IPS-11a (cell line): ENCODE measurements around the gene MYL12A.
"Not testable (repeated sequence)": the region's sequence is repeated elsewhere in the genome, so short reads cannot be mapped to it uniquely, and the experiment has no call there.

ENCODE experiments used
- H3K4me3 ChIP-seq: one replicate; pipeline ENCODE4 v1.5.1; 2013; ENCODE audit warnings: low read depth, low read length, control low read depth

Gene MYL12A

DNA sequence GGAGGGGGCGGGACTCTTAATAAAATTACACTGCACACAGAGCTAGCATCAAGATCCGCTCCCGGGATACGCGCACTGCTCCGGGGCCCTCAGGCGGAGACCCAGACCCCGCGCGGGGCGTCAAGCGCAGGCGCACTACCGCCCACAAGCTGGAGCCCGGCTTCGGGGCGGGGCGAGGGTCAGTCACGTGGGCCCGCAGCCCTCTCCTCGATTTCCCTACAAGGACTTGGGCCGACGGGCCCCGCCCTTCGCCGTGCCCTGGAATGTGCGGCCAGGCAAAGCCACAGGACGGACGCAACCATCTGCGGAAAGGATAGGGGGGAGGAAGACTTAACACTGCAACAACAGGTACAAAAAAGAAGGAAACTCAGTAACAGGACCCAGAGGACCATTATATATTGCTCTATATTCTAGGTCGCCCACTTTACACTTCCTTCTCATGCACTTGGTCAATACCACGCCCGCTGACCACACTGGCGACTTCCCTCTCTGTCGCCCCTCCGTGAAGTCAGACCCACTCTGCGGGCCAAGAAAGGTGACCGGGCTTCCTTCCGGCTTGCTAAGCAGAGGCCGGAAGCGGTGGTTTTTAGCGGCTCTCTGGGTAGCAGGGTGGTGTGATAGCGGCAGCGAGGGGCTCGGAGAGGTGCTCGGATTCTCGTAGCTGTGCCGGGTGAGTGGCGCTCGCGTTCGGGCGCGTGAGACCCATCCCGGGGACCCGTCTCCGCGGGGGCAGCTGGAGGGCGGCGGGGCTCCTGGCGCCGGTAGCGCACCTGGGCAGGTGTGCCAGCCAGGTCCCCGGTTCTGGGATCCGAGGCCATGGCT, at the start of gene MYL12A:
TSS of gene MYL12A (plus strand) at position 562 of the 822 bp plus-strand sequence. CDS start 5,447 bp downstream, outside the sequence.
- peak within 1 kb of the TSS; percentile 80 for H3K4me3 ChIP-seq

DNA sequence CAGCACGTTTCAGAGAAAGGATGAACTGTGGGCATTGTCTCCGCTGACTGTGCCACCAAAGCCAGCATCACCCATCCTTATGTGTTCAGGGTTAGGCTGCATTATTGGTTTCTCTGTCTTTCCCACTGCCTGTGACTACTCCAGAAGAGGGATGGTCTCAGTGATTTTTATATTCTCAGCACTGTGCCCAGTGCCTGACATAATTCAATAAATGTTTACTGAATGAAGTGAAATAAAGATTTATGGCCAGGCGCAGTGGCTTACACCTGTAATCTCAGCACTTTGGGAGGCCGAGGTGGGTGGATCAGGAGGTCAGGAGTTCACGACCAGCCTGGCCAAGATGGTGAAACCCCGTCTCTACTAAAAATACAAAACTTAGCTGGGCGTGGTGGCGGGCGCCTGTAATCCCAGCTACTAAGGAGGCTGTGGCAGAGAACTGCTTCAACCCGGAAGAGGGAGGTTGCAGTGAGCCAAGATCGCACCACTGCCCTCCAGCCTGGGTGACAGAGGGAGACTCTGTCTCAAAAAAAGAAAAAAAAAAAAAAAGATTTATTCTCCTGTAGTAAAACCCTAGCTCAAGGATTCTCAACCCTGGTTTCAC, 49.2 kb upstream of the MYL12A start:
- H3K4me3 ChIP-seq: not testable (repeated sequence)

DNA sequence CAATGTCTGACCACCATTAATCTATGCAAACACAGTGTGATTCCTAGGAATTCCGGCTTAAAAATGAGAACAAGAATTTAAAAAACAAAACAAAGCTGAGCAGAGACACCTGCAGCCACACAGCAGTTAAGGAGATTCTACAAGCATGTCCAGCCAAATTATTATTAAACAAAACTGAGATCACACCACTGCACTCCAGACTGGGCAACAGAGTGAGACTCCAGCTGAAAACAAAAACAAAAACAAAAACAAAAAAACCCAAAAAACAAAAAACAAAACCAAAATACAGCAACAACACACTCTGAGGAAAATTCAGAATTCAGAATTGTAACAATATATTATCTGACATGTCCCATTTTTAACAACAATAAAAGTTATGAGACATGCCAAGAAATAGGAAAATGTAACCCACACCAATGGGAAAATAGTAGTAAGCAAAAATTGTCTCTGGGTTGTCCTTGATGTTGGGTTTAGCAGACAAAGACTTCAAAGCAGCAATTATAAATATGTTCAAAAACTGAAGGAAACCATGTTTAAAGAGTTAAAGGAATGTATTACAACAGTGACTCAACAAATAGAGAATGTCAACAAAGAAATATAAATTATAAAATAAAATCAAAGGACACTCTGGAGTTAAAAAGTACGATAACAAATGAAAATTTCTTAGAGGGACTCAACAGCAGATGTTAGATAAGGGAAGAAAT, 47.5 kb upstream of the MYL12A start:
- H3K4me3 ChIP-seq: no peak overlapping the region

DNA sequence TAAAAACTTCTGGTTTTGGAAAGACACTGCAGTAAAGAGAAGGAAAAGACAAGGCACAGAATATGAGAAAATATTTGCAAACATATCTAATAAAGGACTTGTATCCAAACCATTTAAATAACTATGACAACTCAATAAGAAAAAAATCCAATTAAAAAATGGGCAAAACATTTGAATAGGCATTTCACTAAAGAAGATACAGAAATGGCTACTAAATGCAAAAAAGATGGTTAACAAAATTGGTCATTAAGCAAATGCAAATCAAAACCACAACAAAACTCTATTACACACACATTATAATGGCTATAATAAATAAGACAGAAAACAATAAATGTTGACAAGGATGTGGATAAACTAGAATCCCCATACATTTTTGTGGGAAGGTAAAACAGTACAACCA, 42.4 kb upstream of the MYL12A start:
- H3K4me3 ChIP-seq: no peak overlapping the region

DNA sequence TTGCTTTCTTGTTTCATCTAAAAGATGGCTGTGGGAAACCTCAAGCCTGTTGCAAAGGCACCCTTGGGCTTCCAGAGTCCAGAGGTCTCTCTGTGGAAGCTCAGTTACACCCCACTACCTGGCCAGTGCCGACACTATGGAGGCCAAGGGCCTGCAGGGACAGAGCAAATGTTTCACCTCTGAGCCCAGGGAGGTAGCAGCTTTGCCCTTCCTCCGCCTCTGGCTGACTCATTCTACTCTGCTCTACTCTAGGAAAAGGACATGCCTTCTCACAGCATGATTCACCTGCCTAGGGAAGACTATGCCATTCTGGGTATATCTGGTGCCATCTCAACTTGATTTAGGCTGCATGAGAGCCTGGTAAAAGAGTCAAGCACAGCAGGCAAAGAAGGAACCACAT, 40.0 kb upstream of the MYL12A start:
- no peak overlapping the region for H3K4me3 ChIP-seq

DNA sequence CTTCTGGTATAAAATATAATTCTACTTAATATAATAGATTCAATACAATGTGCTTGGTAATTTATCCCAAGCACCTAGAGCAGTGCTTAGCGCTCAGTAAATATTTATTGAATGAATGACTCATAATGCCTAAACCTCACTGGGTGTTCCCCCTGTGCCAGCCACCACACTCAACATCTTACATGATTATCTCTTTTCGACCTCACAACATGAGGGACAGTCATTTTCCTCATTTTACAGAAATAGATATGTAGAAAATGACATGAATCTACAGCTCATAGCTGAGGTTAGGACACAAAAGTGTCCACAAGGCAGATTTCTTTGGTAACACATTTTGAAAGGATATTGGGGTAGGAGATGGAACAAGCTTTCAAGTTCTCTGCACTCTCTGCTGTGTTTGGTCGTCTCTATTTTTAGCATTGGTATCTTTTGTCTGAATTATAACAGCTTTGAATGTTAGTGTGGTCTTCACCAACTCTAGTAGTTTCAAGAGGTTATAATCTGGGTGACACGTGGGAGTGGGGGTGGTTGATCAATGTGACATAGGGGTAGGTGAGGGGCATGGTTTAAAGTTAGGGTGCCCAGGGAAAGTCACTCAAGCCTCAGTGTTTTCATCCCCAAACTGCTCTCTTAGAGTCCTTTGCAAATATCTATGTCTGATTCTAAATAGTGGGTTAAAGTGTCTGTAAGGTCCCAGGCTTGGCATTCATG, 37.6 kb upstream of the MYL12A start:
- no peak overlapping the region for H3K4me3 ChIP-seq

DNA sequence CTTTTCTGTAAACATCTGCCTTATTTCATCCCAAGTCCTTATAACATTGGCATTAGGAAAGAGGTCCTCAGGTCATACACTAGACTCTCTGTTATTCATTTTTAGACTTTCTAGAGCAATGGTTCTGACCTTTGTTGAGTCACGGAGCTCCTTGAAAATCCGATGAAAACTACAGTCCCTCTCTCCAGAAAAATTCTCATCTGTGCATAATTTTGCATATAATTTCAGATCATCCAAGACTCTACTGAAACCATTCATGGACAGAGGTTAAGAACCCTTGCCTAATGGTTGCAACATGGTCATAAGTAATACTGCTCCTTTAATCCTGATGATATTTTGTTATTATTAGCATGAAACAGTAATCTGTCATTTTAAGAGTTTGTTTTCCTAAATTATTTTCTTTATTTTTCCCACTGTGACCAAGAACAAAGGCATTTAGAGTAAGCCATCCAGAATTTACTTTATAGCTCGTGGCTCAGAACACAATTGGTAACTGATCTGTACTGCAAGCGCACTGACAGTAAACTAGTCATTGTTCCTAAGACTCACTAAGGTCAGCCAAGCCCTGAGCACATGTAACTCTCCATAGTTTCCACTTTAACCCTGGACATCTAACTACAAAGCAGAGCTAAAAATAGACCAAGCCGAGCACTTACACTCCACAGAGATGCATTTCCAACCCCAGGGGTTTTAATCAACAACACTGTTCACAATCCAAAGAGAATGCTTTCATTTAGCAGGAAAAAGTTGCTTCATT, 36.2 kb upstream of the MYL12A start:
- no peak overlapping the region for H3K4me3 ChIP-seq

DNA sequence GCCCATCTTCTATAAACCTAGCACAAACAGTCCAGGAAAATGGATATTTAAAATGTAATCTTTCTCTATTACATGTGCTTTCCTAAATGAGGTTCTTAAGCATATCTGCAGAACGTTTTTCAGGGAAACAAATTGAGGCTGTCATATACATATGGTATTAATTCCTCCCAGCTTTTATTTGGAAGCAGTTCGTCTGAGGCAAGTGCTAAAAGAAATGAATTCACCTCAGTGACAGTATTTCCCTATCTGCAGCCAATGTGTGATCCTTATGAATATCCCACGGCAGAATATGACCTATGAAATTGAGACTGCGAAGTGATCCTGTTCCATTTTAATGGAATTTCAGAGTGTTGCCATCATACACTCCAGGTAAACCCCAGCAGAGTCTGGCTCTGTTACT, 34.9 kb upstream of the MYL12A start:
- no peak overlapping the region for H3K4me3 ChIP-seq

DNA sequence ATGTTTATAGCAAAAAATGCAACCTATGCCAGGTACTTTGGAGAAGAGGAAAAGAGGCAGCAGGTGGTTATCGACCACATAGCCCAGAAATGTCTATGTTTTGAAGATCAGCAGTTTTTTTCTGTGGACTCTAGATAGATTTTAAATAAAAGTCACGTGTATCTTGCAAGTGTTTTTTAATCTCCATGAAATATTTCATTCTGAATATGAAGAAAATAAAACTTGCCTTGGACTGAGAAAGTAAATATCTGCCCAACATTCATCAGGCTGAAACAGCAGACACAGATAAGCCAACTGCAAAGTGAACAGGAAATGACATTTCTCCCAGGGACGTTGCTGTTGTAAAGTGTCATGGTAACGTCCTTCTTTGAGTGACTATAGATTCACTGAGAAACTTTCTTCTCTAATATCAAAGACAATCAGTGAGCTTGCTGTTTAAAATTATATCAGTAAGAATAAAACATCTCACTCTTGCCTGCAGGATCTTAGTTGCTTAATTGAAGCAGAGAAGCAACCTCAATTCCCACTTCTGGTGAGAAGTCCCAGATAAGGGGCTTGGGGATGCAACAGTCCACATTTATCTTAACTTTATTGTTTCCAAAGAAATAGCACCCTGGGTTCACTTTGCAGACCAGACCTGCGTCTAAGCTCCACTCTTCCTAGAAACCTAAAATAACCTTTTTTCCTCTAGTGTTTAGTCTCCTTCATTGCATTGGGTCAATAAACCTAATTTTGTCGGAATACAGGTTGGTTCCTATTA, 34.1 kb upstream of the MYL12A start:
- no peak overlapping the region for H3K4me3 ChIP-seq

DNA sequence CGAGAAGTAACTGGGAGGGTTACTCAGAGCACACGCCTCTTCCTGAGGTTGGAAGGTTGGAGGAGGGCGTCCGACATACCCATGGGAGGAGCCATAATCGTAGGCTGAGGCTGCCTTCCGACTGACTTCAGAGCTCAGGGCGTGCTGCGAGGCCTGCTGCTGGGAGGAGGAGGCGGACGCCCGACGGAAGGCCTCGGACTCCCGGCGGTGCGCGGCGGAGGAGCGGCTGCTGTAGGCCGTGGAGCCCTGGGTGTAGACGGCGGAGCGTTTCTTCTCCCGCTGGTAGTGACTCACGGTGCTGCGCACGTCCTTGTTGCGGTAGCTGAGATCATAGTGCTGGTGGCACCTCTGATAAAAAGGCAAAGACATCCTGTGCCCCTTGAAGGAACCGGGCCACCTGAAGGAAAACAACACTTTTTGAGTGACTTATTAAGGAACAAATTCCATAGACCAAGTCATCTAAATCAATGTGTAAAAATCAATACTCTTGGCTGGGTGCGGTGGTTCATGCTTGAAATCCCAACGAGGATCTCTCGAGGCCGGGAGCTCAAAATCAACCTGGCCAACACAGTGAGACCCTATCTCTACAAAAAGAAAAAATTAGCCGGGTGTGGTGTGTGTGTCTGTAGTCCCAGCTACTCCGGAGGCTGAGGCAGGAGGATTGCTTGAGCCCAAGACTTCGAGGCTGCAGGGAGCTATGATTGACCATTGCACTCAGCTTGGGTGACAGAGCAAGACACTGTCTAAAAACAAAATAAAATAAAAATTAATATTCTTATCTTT, 32.6 kb upstream of the MYL12A start:
- H3K4me3 ChIP-seq: no peak overlapping the region

DNA sequence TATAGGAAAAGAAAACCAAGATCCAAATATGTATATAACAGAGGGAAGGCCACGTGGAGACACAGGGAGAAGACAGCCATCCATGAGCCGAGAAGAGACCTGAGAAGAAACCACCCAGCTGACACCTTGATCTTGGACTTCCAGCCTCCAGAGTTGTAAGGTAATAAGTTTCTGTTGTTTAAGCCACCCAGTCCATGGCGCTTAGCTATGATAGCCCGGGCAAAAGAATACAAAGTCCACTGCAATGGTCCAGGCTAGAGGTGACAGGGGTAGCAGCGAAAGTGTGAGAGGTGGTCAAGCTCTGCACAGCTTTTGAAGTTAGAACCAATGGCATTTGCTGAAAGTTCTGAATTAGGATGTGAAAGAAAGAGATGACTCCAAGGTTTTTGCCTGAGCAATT, 30.6 kb upstream of the MYL12A start:
- H3K4me3 ChIP-seq: no peak overlapping the region

DNA sequence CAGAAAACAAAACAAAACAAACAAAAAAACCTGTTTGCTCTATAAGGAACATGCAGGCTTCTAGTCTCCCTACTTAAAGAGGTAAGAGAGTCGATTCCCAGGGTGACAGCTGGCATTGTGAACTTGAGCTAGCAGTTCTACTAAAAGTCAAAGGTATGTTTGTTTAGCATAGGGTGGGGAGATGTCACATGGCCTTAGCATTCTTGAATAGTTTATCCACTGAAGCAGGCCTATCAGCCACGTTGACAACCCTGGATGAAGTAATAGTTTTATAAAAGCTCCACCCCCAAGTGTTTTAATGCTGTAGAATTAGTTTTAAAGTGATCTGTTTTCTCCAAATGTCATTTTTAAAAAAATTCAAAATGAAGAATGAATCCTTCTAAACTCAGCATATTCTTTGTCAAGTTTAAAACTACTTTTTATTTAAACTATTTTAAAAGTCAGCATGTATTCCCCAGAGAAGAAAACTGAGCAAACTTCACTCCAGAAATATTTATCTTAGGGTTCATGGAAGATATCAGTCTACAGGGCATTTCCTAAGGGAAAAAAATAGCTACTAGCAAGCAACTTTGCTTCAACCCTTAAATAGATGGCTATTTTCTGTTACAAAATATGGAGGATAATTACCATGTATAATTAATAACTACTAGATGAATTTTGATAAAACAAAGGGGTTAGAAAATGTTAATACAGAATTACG, 29.5 kb upstream of the MYL12A start:
- H3K4me3 ChIP-seq: no peak overlapping the region

DNA sequence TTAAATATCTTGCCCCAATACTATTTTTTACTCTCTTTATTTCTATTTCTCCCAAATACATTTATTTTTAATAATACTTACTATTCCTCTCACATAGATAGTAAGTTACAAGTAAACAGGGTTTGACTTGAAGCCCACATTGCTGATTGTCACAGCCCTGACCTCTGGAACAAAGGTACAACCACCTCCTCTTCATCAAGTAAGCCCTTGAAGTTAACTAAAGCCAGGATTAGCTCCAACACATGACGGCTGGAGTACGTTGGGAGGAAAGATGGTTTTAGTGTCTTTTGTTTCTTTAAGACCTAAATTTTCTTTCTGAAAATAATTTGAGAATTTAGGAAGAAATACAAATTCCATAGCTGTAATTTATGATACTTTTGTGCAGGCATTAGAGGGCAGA, 28.8 kb upstream of the MYL12A start:
- no peak overlapping the region for H3K4me3 ChIP-seq

DNA sequence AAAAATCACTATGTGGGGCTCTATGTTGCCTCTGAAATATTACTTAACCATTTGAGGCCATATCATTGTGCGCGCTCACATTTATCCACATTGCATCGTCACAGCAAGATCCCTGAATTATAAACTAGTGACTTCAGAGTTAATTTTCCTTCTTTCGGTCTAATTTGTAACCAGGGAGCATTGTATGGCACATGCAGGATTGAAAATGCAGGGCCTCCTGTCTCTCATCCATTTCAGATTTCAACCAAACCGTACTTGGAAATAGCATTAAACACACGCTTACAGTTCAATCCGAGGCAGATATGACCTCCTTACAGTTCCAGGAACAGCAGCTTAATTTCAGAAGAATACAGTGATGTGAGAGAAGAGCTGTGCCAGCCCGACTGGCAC, 28.4 kb upstream of the MYL12A start:
- no peak overlapping the region for H3K4me3 ChIP-seq

DNA sequence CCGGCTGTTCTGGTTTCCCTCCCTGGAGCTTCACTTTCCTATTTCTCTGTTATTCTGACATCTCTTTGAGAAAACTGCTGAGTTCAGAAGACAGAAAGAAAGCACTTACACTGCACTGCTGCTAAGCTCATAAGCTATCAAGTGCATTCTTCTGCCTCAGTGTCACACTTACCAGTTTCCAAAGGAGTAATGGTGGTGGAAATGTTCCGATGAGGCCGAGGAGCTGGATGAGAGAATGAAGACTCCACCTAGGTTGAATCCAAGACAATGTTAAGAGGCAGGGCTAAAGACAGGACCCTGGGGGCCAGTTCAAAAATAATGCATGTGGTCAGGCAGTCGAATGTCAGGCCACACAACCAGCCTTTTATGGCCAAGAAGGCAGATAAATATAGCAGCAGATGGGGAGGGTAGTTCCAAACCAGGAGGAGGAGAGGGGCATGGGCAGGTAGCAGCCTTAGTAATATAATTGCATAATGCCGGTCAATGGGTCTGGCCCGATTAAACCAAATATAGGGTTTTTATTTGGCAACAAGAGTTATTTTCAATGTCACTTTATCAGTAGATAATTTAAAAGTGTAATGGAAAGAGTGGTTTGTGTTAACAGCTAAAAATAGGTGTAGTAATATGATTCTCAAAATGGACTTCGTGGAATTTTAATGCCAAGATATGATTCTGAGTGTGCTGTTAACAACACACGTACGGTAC, 27.8 kb upstream of the MYL12A start, which contains the start of gene MYOM1:
TSS of gene MYOM1 (minus strand) at position 338 of the 705 bp plus-strand sequence. CDS start 4,745 bp downstream, outside the sequence.
- no peak within 1 kb of the TSS for H3K4me3 ChIP-seq

DNA sequence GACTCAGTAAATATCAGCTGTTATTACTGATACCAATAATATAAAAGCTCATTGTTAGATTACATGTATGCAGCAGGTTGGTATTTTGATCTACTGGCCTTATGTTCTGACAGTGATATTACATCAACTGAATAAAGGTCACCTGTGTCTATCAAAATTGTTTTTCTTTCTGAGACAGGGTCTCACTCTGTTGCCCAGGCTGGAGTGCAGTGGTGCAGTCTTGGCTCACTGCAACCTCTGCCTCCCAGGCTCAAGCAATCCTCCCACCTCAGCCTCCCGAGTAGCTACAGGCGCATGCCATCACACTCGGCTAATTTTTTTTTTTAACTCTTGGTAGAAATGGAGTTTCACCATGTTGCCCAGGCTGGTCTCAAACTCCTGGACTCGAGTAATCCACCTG, 26.7 kb upstream of the MYL12A start:
- H3K4me3 ChIP-seq: not testable (repeated sequence)

DNA sequence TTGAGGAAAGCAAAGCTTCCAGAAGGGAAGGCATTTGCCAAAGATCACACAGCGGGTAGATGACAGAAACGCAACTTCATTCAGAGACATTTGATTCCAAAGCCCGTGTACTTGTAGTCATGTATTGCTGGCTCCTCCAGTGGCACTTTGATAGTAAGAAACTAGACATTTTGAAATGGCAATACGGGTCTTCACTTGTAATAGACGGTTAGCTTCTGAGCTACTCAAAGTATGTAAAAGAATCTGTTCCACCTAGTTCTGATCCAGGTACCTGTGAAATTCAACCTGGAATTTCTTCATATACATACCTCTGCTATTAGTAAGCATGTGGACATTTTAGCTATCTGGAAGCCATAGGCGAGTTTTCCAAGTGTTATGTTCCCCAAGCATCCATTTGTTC, 26.1 kb upstream of the MYL12A start:
- no peak overlapping the region for H3K4me3 ChIP-seq

DNA sequence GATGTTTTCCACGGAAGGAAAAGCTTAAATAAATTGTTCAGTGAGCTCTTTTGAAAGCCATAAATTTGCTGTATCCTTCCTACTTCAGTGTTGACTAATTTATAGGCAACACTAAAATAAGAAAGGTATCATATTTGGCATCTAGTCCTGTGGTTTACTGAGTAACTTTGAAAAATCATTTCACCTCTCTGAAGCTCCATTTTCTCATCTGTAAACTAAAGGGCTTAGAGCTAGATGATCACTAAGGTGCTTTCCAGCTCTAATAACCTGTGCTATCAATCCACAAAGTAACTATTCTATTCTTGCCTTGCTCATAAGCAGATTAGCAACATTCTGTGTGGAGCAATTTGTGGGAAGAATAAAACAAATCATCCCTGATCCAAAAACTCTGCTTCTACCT, 24.2 kb upstream of the MYL12A start:
- no peak overlapping the region for H3K4me3 ChIP-seq
